GM19328 (cell line): ENCODE measurements around the gene CLIP3.
"Not testable (repeated sequence)": the region's sequence is repeated elsewhere in the genome, so short reads cannot be mapped to it uniquely, and the experiment has no call there.

ENCODE experiments used
- ATAC-seq: cut with Tn5 transposase; IDR thresholded peaks from one replicate; pipeline ENCODE4 v1.9.1; 2021; ENCODE audit warnings: mild to moderate bottlenecking, moderate library complexity; ENCODE audit not compliant: unreplicated experiment

The CLIP3 gene, protein sequence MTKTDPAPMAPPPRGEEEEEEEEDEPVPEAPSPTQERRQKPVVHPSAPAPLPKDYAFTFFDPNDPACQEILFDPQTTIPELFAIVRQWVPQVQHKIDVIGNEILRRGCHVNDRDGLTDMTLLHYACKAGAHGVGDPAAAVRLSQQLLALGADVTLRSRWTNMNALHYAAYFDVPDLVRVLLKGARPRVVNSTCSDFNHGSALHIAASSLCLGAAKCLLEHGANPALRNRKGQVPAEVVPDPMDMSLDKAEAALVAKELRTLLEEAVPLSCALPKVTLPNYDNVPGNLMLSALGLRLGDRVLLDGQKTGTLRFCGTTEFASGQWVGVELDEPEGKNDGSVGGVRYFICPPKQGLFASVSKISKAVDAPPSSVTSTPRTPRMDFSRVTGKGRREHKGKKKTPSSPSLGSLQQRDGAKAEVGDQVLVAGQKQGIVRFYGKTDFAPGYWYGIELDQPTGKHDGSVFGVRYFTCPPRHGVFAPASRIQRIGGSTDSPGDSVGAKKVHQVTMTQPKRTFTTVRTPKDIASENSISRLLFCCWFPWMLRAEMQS

DNA sequence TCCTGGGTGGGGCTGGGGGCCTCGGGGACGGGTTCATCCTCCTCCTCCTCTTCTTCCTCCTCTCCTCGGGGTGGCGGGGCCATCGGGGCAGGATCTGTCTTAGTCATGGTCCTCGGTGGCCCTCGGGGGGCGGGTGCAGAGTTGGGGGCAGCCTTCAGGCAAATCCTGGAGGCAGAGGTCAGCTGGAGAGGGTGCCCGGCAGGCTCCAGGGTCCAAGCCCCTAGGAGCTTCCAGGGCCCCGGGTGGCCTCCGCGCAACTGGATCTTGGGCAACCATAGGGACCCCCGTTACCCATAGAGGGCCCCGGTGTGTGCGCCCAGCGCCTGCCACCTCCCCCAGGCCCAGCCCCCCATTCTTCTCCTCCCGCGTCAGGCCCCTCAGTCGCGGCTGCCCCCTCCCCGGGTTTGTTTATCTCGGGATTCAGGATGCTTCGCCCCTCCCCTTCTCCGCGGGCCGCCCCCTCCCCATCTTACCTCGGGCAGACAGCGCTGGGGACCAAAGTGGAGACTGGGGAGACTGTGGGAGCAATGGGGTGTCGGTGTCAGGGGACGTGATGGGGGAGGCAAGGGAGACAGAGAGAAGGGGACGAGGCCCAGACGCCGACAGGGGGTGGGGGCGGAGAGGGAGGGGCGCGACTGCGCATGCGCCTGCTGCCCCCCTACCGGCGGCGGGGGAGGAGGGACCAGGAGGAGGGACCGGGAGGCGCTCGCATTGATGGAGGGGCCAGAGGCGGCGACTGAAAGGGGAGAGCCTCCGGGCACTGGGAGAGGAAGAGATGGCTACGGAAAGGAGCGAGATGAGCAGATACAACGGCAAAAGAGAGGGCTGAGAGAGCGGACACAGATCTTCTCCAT is at the start of gene CLIP3:
CLIP3 (minus strand) TSS at position 623 of the 854 bp plus-strand sequence; CDS start at position 107, 516 bp downstream.
- ATAC-seq: no peak

DNA sequence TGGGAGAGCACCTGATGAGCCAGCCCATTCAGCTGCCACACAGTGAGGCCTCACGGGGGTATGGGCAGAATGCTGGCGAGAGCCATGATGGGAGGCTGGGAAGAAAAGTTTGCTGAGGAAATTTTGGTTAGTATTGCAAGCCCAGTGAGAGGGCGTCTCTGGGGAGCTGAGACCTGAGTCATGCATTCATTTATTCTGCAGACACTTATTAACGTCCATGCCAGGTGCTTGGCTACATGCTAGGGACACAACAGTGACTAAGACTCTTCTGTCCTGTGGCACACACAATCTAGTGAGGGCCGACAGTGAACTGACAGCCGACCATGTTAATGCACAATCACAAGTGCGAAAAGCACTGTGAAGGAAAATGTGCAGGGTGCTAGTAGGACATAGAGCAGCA is 49.2 kb upstream of the CLIP3 start:
- ATAC-seq: no peak

GRCh38 chr19:36081385-36081784 is 48.7 kb upstream of the CLIP3 start:
- no peak for ATAC-seq

DNA sequence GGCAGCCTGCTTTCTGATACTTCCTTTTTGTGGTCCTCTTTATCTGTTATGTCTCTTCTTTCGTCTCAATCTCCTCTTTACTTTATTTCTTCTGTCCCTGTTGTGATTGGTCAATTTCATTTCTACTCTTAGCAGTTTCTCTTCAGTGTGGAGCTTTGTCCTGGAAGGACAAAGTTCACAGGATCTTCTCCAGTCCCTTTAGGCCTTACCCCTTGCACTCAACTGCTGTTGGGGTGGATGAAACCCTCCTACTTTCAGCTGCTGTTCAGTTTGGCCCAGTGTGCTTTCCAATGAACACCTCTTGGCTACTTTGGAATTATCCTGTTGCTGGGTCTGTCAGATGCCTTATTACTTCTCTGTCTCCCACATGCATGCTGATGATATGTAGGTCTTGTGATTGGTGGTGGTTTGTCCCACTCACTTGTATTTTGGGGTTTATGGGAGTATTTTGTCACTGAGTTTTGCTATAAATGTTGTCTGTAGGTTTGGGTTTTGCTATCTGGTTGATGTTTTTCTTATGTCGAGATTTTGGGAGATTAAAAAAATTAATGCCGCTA is 46.8 kb upstream of the CLIP3 start:
- ATAC-seq: no peak

GRCh38 chr19:36073121-36073876 is 40.6 kb upstream of the CLIP3 start:
- ATAC-seq: no peak

DNA sequence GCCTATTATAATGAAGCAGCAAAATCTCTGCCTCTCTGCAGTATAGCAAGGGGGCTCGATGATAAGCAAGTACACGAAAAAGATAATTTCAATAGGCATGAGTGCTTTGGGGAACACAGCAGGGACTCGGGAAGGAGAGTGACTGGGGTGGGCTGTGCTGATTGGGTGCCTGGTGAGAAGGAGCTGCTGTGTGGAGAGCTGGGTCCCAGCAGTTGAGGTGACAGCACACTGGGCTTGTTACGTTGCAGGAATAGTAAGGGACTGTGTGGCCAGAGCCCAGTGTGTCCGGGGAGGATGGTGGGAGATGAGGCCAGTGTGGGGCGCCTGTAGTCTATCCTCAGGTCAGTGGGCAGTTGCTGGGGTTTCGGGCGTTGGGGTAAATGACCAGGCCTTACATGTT is 39.4 kb upstream of the CLIP3 start:
- no peak for ATAC-seq

DNA sequence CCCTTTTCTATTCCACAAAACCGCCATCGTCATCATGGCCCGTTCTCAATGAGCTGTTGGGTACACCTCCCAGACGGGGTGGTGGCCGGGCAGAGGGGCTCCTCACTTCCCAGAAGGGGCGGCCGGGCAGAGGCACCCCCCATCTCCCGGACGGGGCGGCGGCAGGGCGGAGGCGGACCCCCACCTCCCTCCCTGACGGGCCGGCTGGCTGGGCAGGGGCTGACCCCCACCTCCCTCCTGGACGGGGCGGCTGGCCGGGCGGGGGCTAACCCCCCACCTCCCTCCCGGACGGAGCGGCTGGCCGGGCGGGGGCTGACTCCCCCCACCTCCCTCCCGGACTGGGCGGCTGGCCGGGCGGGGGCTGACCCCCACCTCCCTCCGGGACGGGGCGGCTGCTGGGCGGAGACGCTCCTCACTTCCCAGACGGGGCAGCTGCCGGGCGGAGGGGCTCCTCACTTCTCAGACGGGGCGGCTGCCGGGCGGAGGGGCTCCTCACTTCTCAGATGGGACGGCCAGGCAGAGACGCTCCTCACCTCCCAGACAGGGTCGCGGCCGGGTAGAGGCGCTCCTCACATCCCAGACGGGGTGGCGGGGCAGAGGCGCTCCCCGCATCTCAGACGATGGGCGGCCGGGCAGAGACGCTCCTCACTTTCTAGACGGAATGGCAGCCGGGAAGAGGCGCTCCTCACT is 36.3 kb upstream of the CLIP3 start:
- not testable (repeated sequence) for ATAC-seq

- no peak for ATAC-seq
These were observed 35.0 kb upstream of the CLIP3 start for GRCh38 chr19:36067681-36068080.

GRCh38 chr19:36064826-36065225 is 32.2 kb upstream of the CLIP3 start:
- no peak for ATAC-seq

- ATAC-seq: no peak
These were observed 28.7 kb upstream of the CLIP3 start for GRCh38 chr19:36061367-36061766.

DNA sequence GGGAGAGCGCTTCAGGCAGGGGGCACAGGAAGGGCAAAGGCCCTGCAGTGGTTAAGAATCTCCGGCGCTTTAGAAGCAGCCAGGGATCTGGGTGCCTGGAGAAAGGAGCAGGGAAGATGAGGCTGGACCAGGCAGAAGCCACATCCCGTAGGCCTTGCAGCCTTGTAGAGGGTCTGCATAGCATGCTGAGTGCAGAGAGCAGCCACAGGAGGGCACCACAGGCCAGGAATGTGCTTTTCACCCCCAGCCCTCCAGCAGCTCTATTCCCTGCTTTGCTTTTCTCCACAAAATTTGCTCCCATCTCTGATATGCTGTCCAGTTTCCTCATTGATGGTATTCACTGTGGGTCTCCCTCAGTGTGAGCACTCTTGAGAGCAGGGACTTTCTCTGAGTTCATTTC is 27.8 kb upstream of the CLIP3 start:
- ATAC-seq: no peak

GRCh38 chr19:36059180-36059910 is 26.7 kb upstream of the CLIP3 start:
- no peak for ATAC-seq

DNA sequence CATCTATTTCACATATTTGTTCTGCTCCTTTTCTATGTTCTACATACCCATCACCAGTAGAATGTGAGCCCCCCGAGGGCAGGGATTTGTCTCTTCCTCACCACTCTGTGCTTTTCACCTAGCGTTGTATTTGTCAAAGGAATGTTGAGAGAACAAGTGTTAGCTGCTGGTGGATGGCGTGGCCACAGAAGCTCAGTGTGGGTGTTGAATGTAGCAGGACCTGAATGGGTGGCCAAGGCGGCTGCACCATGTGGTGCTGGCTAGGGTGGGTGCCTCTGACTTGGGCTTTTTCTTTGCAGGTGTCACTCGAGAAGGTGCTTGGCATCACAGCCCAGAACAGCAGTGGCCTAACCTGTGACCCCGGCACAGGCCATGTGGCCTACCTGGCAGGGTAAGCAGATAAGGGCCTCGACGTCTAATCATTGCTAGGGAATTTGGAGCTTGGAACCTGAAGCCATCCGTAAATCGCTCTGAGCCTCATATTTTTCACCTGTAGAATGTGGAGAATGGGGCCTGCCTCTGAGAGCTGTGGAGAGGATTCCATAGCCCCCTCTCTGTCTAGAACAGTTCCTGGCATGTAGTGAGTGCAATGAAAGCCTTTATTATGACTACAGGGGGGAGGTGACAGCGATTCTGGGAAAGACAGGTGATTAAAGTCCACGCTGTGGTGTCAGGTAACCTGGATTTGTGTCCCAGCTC is 26.0 kb upstream of the CLIP3 start:
- no peak for ATAC-seq

DNA sequence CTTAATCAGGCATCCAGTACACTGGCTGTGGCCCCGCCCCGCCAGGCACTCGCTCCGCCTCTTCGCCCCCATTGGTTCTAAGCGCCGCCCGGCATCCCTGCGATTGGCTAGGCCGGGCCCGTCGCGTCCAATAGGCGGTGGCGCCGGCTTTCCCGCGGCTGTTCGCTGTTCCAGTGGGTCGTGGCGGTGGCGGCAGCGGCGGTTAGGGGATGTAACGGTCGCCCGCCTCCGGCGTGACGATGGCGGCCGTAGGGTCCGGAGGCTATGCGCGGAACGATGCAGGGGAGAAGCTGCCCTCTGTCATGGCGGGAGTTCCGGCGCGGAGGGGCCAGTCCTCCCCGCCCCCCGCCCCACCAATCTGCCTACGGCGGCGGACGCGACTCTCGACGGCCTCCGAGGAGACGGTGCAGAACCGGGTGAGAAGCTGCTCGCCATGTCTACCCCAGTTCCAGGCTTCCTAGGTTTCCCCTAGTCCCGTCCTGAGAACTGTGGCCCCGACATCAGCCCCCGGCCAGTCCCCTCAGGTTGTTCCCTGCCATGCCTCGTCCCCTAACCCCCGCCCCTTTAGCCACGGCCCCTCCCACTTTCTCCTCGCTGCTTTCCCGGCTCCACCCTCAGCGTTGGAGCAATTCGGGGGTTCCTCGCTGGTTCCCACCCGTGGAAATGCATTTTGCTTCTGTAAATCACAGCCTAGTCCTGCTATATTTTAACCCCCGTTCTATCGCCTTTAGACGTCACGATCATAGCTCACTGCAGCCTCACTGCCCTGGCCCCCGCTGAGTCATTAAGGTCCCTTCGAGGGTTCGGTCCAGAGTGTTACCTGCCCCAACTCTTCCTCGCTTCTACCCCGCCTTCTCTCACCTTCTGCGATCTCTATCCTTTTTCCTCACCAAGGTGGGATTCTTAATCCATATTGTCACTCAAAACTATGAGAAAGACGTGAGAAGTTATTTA is 22.3 kb upstream of the CLIP3 start, which contains the start of gene WDR62:
WDR62 (plus strand) TSS at position 165 of the 954 bp plus-strand sequence; CDS start at position 240, 75 bp downstream.
- ATAC-seq: peak; percentile 69

- ATAC-seq: peak; percentile 79
These were observed 21.6 kb upstream of the CLIP3 start, which contains the start of gene THAP8 for GRCh38 chr19:36054119-36054732. TSS of gene THAP8 (minus strand) at chr19:36054285. CDS start at chr19:36054217, 68 bp downstream.

DNA sequence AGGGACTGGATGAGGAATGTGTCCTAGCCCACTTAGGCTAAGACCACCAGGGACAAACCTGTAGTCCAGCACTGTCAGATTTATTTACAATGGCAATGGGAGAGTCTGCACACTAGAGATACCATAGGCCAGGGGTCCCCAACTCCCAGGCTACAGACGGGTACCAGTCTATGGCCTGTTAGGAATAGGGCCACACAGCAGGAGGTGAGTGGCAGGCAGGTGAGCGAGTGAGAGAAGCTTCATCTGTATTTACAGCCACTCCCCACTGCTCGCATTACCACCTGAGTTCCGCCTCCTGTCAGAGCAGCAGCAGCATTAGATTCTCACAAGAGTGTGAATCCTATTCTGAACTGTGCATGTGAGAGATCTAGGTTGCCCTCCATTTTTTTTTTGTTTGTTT is 19.0 kb upstream of the CLIP3 start:
- no peak for ATAC-seq

DNA sequence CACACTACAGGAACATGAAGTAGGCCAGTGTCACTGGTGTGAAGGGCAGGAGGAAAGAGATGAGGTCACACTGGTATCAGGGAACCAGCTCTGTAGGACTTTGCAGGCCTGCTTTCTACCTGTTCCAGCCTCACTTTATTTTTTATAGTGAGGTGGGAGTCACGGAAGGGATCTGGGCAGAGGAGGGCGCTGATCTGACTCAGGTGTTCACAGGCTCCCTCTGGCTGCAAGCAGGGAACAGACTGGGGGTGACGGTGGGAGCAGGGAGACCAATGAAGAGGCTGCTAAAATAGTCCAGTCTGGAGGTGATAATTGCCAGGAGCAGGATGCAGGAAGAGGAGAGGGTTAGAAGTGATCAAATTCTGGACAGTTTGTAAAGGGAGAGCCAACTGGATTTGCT is 18.6 kb upstream of the CLIP3 start:
- ATAC-seq: no peak
